OCI-LY3 (cell line): ENCODE results near the gene PPP6R2.

Source experiments
- H2AFZ ChIP-seq: fragments of 200-600, 300-600 bp; shearing (Covaris generic); 2 replicates; pipeline ENCODE4 v1.6.0; 2014; ENCODE audit warnings: antibody characterized with exemption, low read depth, low read length
- H3K27ac ChIP-seq: fragments of 200-600, 300-600 bp; sonication (generic); 2 replicates; pipeline ENCODE4 v1.5.1; 2014; ENCODE audit warnings: mild to moderate bottlenecking, low read length, moderate library complexity, mixed read lengths
- H3K27me3 ChIP-seq: fragments of 200-600, 300-600 bp; sonication (generic); 2 replicates; pipeline ENCODE4 v1.6.1; 2014; ENCODE audit warnings: low read depth, low read length, mixed read lengths
- H3K36me3 ChIP-seq: fragments of 200-600, 300-600 bp; sonication (generic); replicated peaks from 2 replicates; pipeline ENCODE3; 2014; ENCODE audit warnings: low read depth, low read length, mixed read lengths
- H3K4me1 ChIP-seq: fragments of 300-600, 200-600 bp; sonication (generic); 2 replicates; pipeline ENCODE4 v1.6.1; 2014; ENCODE audit warnings: low read length, mixed read lengths
- H3K4me2 ChIP-seq: fragments of 200-600, 300-600 bp; sonication (generic); 2 replicates; pipeline ENCODE4 v1.6.1; 2014; ENCODE audit warnings: low read length, mixed read lengths
- H3K4me3 ChIP-seq: fragments of 300-600, 200-600 bp; sonication (generic); 2 replicates; pipeline ENCODE4 v1.5.1; 2014; ENCODE audit warnings: antibody characterized with exemption, mild to moderate bottlenecking, low read length, moderate library complexity
- H3K79me2 ChIP-seq: fragments of 300-600, 200-600 bp; shearing (Covaris generic); 2 replicates; pipeline ENCODE4 v1.6.1; 2014; ENCODE audit warnings: mild to moderate bottlenecking, low read length, mixed read lengths
- H3K9ac ChIP-seq: fragments of 300-600, 200-600 bp; shearing (Covaris generic); 2 replicates; pipeline ENCODE4 v1.6.0; 2014; ENCODE audit warnings: mild to moderate bottlenecking, low read length, moderate library complexity
- H3K9me3 ChIP-seq: fragments of 200-600, 300-600 bp; shearing (Covaris generic); 2 replicates; pipeline ENCODE4 v1.6.1; 2014; ENCODE audit warnings: low read length, mixed read lengths; ENCODE audit not compliant: insufficient read depth
- H4K20me1 ChIP-seq: fragments of 200-600, 300-600 bp; sonication (generic); 2 replicates; pipeline ENCODE4 v1.6.1; 2016; ENCODE audit warnings: low read length, mixed read lengths; ENCODE audit not compliant: insufficient read depth
- EZH2phosphoT487 ChIP-seq: fragments of 200-600 bp; shearing (Covaris generic); IDR thresholded peaks from 2 replicates; pipeline ENCODE4 v1.6.1; 2018; ENCODE audit warnings: antibody characterized with exemption, mixed run types, low read depth
- TF ChIP-seq, protein P1 (sequence below): fragments of 200-600, 300-600 bp; sonication (generic); IDR thresholded peaks from 2 replicates; pipeline ENCODE4 v1.5.1; 2014; ENCODE audit warnings: antibody characterized with exemption, low read length, low read depth

The PPP6R2 gene

DNA sequence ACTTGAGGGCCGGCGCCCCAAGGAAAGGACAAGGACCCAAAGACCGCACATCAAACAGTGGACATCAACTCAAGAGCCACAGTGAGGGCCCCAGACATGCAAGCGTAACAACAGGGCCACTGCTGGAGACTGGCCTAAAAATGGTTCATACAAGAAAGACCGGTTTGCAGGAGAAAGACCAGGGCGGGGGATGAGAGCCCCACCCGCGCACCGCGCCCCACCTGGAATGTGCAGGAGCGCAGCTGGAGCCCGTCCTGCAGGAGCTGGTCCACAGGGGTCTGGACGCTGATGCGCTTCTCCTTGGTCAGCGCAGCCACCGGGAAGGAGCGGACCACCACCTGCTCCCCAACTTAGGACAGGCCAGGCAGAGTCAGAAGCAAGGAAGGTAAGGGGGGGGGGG is 117.8 kb downstream of the PPP6R2 start:
- Histone ChIP-seq H3K36me3 (peaks cover 3% of the 10 kb centered on the region), H3K4me2 (no peak overlapping the region), H3K79me2 (no peaks in the 10 kb centered on the region), H4K20me1 (no peaks in the 10 kb centered on the region), H3K4me3 (no peak overlapping the region), H3K4me1 (peaks cover 9% of the 10 kb centered on the region; the same call in 1 of the 2 replicates), H3K9me3 (no peaks in the 10 kb centered on the region), H2AFZ (no peak overlapping the region), H3K27ac (no peak overlapping the region), H3K27me3 (no peaks in the 10 kb centered on the region), H3K9ac (no peak overlapping the region)
- TF ChIP-seq, protein P1, sequence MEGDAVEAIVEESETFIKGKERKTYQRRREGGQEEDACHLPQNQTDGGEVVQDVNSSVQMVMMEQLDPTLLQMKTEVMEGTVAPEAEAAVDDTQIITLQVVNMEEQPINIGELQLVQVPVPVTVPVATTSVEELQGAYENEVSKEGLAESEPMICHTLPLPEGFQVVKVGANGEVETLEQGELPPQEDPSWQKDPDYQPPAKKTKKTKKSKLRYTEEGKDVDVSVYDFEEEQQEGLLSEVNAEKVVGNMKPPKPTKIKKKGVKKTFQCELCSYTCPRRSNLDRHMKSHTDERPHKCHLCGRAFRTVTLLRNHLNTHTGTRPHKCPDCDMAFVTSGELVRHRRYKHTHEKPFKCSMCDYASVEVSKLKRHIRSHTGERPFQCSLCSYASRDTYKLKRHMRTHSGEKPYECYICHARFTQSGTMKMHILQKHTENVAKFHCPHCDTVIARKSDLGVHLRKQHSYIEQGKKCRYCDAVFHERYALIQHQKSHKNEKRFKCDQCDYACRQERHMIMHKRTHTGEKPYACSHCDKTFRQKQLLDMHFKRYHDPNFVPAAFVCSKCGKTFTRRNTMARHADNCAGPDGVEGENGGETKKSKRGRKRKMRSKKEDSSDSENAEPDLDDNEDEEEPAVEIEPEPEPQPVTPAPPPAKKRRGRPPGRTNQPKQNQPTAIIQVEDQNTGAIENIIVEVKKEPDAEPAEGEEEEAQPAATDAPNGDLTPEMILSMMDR, result no peak
- TF ChIP-seq EZH2phosphoT487, result no peak

GRCh38 chr22:50461536-50461935 is 118.4 kb downstream of the PPP6R2 start:
- Histone ChIP-seq H4K20me1 (no peaks in the 10 kb centered on the region), H3K27ac (no peak overlapping the region), H3K4me2 (no peak overlapping the region), H3K4me3 (no peak overlapping the region), H3K4me1 (peaks cover 9% of the 10 kb centered on the region; the same call in 1 of the 2 replicates), H3K36me3 (peaks cover 3% of the 10 kb centered on the region), H3K27me3 (no peaks in the 10 kb centered on the region), H3K79me2 (no peaks in the 10 kb centered on the region), H3K9me3 (no peaks in the 10 kb centered on the region), H2AFZ (no peak overlapping the region), H3K9ac (no peak overlapping the region)
- TF ChIP-seq, protein P1, result no peak
- no peak for TF ChIP-seq EZH2phosphoT487

GRCh38 chr22:50461979-50462540 is 118.9 kb downstream of the PPP6R2 start:
- Histone ChIP-seq H3K9ac (no peak overlapping the region), H2AFZ (no peak overlapping the region), H4K20me1 (no peaks in the 10 kb centered on the region), H3K4me1 (peaks cover 9% of the 10 kb centered on the region; the same call in 1 of the 2 replicates), H3K27me3 (no peaks in the 10 kb centered on the region), H3K9me3 (no peaks in the 10 kb centered on the region), H3K79me2 (no peaks in the 10 kb centered on the region), H3K4me3 (no peak overlapping the region), H3K4me2 (no peak overlapping the region), H3K36me3 (peaks cover 3% of the 10 kb centered on the region), H3K27ac (no peak overlapping the region)
- TF ChIP-seq EZH2phosphoT487, result no peak
- TF ChIP-seq, protein P1, result no peak

DNA sequence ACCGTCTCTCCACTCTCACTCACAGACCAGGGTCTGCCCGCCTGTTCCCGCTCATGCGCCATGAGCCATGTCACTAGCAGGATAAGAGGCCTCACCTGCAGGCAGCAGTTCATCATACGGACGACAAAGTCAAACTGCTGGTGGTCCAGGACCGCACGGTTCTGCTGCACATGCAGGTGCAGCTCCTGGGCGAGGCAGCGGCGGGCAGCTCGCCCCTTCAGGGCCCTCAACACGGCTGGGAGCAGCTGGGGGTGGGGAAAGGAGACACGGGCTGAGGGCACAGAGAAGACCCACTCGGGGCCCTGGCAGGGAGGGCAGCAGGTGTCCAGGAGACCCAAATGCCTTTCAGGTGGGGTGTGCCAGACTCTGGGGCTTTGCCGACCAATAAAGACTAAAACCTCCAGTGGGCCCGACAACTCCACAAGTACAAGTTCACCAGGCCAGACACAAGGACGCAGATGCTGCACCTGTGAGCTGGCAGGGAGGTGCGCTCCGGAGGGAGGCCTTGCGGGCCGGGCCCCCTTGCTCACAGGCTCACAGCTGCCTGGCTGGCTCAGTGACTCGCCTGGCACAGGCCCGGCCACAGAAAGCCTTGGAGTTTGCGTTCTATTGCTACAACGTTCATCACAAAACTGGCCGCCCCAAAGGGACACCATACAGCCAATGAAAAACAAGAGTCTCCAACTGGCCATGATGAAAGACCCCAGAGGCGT is 120.2 kb downstream of the PPP6R2 start:
- Histone ChIP-seq H4K20me1 (no peaks in the 10 kb centered on the region; the same call in 1 of the 2 replicates), H2AFZ (no peak overlapping the region), H3K36me3 (peaks cover 3% of the 10 kb centered on the region)

More for the DNA sequence above, 120.2 kb downstream of the PPP6R2 start:
- H3K4me3 ChIP-seq, result no peak overlapping the region
- peaks cover 9% of the 10 kb centered on the region; the same call in 1 of the 2 replicates for H3K4me1 ChIP-seq
- TF ChIP-seq EZH2phosphoT487, result no peak
- TF ChIP-seq, protein P1, result no peak
- peak overlapping the region; percentile 28; the same call in 1 of the 2 replicates for H3K27ac ChIP-seq
- H3K4me2 ChIP-seq, result no peak overlapping the region
- no peaks in the 10 kb centered on the region for H3K9me3 ChIP-seq
- H3K9ac ChIP-seq, result no peak overlapping the region
- H3K79me2 ChIP-seq, result no peaks in the 10 kb centered on the region
- H3K27me3 ChIP-seq, result no peaks in the 10 kb centered on the region
